HG03457 (cell line): ENCODE measurements around the gene GARNL3.

ENCODE experiments used
- ATAC-seq: cut with Tn5 transposase; IDR thresholded peaks from one replicate; pipeline ENCODE4 v1.9.1; 2021; ENCODE audit warnings: moderate number of reproducible peaks; ENCODE audit not compliant: unreplicated experiment

GARNL3 gene

GRCh38 chr9:127233989-127234388 lies 30.6 kb upstream of the GARNL3 start:
- no peak for ATAC-seq

- ATAC-seq, result no peak
These were observed 26.8 kb upstream of the GARNL3 start for GRCh38 chr9:127237801-127238200.

DNA sequence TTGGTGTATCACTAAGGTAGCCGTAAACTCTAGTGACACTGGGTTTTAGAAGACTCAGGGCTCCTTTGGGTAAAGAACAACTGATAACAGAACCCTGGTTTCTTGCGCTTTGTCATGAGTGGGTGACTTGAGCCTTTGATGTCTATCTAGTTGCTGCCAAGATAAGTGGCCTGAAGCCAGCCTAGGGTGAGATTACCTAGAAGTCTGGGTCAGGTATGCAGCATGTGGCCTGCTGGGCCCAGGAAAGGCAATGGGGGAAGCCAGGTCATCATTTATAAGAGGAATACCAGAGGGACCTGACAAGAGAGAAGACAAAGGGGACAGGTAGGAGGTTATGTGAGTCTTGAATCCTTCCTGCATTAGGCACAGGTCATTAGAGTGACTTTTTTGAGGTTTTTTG lies 23.2 kb upstream of the GARNL3 start:
- no peak for ATAC-seq

GRCh38 chr9:127244609-127245601 lies 19.7 kb upstream of the GARNL3 start:
- ATAC-seq, result peak; percentile 99

GRCh38 chr9:127245637-127246164 lies 18.9 kb upstream of the GARNL3 start:
- no peak for ATAC-seq

DNA sequence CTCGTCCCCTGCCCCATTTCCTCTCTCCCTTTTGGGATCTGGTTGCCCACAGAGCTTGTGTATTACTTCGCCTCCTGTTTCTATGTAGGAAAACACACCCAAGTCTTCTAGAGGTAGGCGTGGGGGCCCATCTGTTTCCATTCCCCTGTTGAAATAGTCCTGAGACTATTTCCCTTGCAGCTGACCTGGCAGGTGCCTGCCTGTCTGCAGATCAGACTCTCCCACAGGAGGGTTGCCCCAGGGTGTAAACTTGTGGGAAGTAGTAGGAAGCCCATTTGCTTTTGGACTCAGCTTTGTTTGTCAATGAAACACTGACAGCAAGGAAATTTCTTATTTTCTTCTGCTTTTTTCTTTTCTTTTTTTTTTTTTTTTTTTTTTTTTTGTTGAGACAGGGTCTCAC lies 16.3 kb upstream of the GARNL3 start:
- no peak for ATAC-seq

DNA sequence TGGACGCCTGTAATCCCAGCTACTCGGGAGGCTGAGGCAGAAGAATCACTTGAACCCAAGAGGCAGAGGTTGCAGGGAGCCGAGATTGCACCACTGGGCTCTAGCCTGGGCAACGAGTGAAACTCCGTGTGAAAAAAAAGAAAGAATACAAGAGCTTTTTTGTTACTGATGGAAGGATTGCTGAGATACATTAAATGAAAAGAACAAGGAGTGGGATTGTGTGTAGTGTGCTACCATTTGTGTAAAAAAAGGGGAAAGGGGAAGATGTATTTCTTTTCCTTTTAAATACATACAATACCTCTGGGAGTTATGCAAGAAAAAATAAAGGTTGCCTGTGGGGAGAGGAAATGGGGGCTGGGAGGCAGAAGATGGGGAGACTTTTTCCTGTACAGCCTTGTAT lies 14.7 kb upstream of the GARNL3 start:
- no peak for ATAC-seq

GRCh38 chr9:127250896-127251391 lies 13.6 kb upstream of the GARNL3 start:
- no peak for ATAC-seq

GRCh38 chr9:127252410-127253318 lies 11.9 kb upstream of the GARNL3 start:
- ATAC-seq, result no peak

DNA sequence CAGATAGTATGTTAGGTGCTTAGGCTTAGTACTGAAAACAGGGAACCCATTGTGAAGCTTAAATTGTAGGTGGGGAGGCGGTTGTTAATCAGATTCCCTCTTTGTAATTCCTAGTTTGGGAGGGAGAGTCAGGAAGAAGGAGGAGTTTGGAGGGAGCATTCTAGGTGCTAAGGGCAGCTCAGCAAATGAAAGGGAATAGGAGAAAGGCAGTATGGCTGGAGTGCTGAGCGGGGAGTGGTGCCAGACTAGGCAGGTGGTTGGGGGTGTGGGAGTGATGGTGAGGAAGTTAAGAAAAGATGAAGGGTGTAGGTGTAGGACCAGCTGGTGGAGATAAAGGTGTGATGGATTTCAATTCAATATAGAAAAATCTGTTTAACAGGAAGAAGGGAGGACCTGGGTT lies 11.1 kb upstream of the GARNL3 start:
- no peak for ATAC-seq

GRCh38 chr9:127255692-127256091 lies 8.9 kb upstream of the GARNL3 start:
- no peak for ATAC-seq

DNA sequence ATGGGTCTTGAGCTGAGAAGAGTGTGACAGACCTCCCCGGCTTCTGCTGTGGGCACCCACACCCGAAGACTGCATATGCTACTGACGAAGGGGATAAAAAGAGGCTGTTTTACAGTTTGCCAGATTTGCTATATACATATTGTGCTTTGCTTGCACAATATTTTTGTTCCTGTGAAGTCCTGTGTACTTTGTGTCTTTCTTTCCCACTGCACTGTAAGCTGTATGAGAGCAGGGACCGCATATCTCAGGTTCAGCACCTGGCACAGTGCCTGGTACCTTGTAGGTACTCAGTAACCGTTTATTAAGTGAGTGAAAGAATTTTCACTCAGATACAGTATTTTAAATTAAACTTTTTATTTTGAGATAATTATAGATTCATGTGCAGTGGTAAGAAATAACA lies 8.2 kb upstream of the GARNL3 start:
- ATAC-seq, result no peak

- no peak for ATAC-seq
These were observed 5.7 kb upstream of the GARNL3 start for GRCh38 chr9:127258606-127259471.

- no peak for ATAC-seq
These were observed 2.0 kb upstream of the GARNL3 start for GRCh38 chr9:127262602-127263001.

- no peak for ATAC-seq
These were observed 1.3 kb upstream of the GARNL3 start for GRCh38 chr9:127263237-127263636.

GRCh38 chr9:127263664-127264063 lies 910 bp upstream of the GARNL3 start:
- ATAC-seq, result no peak

GRCh38 chr9:127267793-127268525 lies 3.4 kb downstream of the GARNL3 start:
- ATAC-seq, result no peak

DNA sequence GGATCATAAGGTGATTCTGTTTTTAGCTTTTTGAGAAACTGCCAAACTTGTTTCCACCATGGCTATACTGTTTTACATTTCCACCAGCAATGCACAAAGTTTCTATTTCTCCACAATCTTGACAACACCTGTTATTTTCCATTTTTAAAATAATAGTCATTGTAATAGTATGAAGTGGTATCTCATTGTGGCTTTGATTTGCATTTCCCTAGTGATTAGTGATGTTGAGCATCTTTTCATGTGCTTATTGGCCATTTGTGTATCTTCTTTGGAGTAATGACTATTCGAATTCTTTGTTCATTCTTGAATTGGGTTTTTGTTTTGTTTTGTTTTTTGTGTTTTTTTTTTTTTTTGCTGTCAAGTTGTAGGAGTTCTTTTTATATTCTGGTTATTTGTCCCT lies 4.9 kb downstream of the GARNL3 start:
- no peak for ATAC-seq

GRCh38 chr9:127273326-127273725 lies 8.8 kb downstream of the GARNL3 start:
- no peak for ATAC-seq

- no peak for ATAC-seq
These were observed 12.5 kb downstream of the GARNL3 start for GRCh38 chr9:127277099-127277498.
